Ascending aorta (tissue), 2 donors: ENCODE data around the gene KCNJ5. TPM values are rescaled to one million over a fixed set of nuclear protein-coding genes. Genes with fewer than 3 reads are reported as not detected.

ENCODE experiments used
- DNase-seq, 2 donors: peaks; one replicate each; pipeline ENCODE4 v3.0.0-alpha.2; 2019; ENCODE audit warnings: low spot score in 2 of 2
- H3K27ac ChIP-seq, 2 donors: fragments of 200-600 bp; sonication (generic); one replicate each; pipeline ENCODE4 v1.5.1; 2016 to 2017; ENCODE audit warnings: mild to moderate bottlenecking in 1 of 2
- H3K27me3 ChIP-seq: fragments of 200-600 bp; sonication (generic); one replicate; pipeline ENCODE4 v1.5.1; 2017
- H3K36me3 ChIP-seq, 2 donors: fragments of 200-600 bp; sonication (generic); one replicate each; pipeline ENCODE4 v1.5.1; 2016
- H3K4me1 ChIP-seq, 2 donors: fragments of 200-600 bp; sonication (generic); one replicate each; pipeline ENCODE4 v1.5.1; 2016 to 2017; ENCODE audit warnings: mild to moderate bottlenecking in 1 of 2
- H3K4me3 ChIP-seq, 2 donors: fragments of 200-600 bp; sonication (generic); one replicate each; pipeline ENCODE4 v1.5.1; 2016 to 2017; ENCODE audit warnings: mild to moderate bottlenecking in 1 of 2
- H3K9me3 ChIP-seq, 2 donors: fragments of 200-600 bp; sonication (generic); one replicate each; pipeline ENCODE4 v1.5.1; 2016
- intact Hi-C: fragments of 100-400 bp; cut with DNase I; formaldehyde crosslinking; loops from one replicate; pipeline ENCODE4 v1.15.1; 2023
- total RNA-seq: library from RNA; depleted of rRNA; stranded (reverse); fragments of >200 nt; gene quantifications from one replicate; pipeline ENCODE4 v1.1.0, GENCODE V29; 2016
- TF ChIP-seq, protein P1 (sequence below), 3 experiments: fragments of 200-600 bp in 2 of 3; fragments of 450-650 bp in 1 of 3; sonication (generic) in 2 of 3; IDR thresholded peaks; one replicate each; pipeline ENCODE4 v1.5.1; 2016 to 2019; ENCODE audit warnings: antibody characterized with exemption in 3 of 3, mild to moderate bottlenecking in 1 of 3, moderate library complexity in 1 of 3

Gene KCNJ5
- total RNA-seq, 1 donor from 2014 or later: 0.53 TPM

DNA sequence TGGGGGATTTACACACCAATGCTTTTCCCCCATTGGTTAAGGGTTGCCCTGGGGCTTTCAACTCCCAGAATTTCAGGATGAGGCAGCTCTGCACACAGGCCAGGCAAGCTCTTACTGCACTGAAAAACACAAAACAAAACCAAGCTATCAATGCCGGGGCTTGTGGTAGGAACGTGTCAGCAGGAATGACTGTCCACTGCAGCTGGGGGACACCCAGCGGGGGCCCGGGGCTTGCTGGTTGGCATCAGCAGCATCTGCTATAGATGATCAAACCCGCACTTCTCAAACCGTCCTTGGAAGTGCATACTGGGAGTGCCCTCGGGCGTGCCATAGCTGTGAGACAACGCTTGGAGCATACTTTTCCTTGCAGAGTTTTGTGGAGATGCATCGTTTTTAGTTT is 43.8 kb downstream of the KCNJ5 start:
- TF ChIP-seq, protein P1, sequence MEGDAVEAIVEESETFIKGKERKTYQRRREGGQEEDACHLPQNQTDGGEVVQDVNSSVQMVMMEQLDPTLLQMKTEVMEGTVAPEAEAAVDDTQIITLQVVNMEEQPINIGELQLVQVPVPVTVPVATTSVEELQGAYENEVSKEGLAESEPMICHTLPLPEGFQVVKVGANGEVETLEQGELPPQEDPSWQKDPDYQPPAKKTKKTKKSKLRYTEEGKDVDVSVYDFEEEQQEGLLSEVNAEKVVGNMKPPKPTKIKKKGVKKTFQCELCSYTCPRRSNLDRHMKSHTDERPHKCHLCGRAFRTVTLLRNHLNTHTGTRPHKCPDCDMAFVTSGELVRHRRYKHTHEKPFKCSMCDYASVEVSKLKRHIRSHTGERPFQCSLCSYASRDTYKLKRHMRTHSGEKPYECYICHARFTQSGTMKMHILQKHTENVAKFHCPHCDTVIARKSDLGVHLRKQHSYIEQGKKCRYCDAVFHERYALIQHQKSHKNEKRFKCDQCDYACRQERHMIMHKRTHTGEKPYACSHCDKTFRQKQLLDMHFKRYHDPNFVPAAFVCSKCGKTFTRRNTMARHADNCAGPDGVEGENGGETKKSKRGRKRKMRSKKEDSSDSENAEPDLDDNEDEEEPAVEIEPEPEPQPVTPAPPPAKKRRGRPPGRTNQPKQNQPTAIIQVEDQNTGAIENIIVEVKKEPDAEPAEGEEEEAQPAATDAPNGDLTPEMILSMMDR (IDR thresholded peaks at IDR 0.05): no peak
- no peak for DNase-seq
- Histone ChIP-seq H3K9me3 (no peaks in the 10 kb centered on the region), H3K27me3 (no peaks in the 10 kb centered on the region), H3K36me3 (no peaks in the 10 kb centered on the region), H3K4me3 (no peak overlapping the region), H3K4me1 (no peaks in the 10 kb centered on the region), H3K27ac (no peak overlapping the region)
- intact Hi-C loops: no loop called here

DNA sequence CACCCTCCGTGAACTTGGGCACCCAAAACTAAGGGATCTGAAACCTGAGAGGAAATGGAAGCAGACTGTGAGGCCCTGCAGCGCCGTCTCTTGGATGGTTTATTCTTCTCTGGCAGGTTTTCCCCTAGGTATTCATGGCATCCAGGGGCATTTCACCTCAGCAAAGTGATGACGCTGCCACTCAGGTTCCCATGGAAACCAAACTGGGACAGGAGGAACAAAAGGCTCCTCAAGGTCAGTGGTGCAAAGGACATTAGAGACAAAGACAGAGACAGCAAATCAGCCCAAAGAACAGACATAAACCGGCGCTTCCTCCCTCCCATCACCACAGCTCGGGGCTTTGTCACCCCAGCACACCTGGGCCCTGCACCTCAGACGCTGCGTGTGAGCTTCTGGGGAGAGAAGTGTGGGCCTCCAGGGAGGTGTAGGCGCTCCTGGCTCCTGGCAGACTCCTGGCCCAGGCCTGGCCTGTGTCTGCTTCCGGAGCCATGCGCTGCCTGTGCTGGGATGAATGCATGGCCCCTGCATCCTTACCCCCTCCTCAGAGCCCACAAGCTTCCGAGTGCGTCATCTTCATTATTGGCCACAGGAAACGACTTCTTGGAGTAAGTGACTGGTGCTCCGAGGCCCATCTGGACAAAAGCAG is 45.6 kb downstream of the KCNJ5 start:
- DNase-seq: no peak

DNA sequence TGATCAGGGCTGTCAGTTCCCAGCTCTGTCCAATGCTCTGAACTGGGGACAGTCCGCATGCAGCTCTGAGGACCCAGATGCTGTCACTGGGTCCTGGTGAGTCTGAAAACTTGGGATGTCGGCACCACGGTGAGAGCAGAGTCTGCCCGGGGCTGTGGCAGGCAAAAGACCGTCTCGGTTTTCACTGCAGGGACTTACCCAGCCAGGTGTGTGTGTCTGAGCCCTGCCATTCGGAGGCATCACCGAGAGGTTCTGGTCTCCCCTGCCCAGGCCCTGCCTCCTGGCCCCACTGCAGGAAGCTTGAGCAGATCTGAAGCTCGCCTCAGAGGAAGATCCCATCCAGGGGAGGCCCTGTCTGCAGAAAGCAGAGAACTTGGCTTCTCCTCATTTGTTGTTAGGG is 46.3 kb downstream of the KCNJ5 start:
- DNase-seq: no peak

More for the DNA sequence above, 45.6 kb downstream of the KCNJ5 start:
- H3K4me1 ChIP-seq: no peaks in the 10 kb centered on the region
- no peaks in the 10 kb centered on the region for H3K27me3 ChIP-seq
- no peaks in the 10 kb centered on the region for H3K36me3 ChIP-seq
- TF ChIP-seq, protein P1 (IDR thresholded peaks at IDR 0.05): no peak
- H3K4me3 ChIP-seq: no peak overlapping the region
- intact Hi-C loops: no loop called here
- H3K27ac ChIP-seq: no peak overlapping the region
- H3K9me3 ChIP-seq: no peaks in the 10 kb centered on the region

DNA sequence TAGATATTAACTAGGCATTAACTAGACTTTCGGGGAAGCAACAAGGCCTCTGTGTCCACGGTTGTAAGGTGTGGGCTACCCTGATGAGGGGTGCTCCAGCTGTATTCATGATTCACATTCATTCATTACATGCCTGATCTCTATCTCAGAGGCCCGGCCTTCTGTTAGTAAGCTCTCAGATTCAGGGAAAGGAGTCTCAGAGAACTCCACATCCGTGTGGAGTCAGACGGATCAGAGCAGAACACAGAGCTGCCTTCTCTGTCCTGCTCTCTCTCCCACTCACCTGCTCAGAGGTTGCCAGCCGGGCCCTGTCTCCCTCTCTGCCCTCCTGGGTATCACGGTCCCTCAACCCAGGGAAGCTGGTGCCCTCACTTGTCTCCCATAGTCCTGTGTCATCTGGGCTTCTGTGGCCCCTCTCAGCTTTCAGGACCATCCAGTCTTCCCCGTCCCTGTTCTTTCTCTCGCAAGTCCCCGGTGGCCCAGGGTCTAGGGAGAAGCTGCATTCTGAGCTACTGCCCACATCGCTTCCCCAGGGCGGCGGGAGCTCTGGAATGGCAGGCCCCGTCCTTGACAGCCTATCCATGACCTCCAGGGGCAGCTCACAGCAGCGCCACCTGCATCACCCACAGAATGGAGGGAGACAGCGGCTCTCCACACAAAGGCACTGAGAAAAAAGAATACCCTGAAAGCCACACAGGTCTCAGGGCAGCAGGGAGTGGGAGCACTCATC is 47.2 kb downstream of the KCNJ5 start:
- Histone ChIP-seq H3K9me3 (no peaks in the 10 kb centered on the region), H3K27ac (no peak overlapping the region), H3K27me3 (no peaks in the 10 kb centered on the region), H3K4me3 (no peak overlapping the region), H3K36me3 (no peaks in the 10 kb centered on the region), H3K4me1 (no peaks in the 10 kb centered on the region)
- DNase-seq: no peak
- TF ChIP-seq, protein P1 (IDR thresholded peaks at IDR 0.05): no peak
- intact Hi-C loops: no loop called here

More for the DNA sequence above, 46.3 kb downstream of the KCNJ5 start:
- no peaks in the 10 kb centered on the region for H3K9me3 ChIP-seq
- intact Hi-C loops: no loop called here
- no peak overlapping the region for H3K27ac ChIP-seq
- no peaks in the 10 kb centered on the region for H3K4me1 ChIP-seq
- H3K4me3 ChIP-seq: no peak overlapping the region
- H3K36me3 ChIP-seq: no peaks in the 10 kb centered on the region
- no peaks in the 10 kb centered on the region for H3K27me3 ChIP-seq
- TF ChIP-seq, protein P1 (IDR thresholded peaks at IDR 0.05): no peak

DNA sequence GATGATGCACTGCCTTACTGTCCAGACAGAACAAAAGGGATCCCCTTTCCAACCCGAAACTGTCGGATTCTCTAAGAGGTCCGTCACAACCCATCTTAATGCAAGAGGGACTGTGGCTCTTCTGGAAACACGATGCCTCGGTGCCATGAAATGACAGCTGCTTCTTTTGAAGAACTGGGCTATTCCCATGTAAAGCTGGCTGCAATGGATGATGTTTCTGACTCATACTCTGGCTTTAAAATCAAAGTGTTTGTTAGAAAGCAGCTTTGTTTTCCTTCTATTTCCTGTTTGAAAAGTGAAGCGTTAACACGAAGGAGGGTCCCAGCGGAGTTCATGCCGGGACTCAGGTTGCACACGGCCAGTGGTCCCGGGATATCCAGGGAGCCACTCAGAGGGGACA is 48.4 kb downstream of the KCNJ5 start:
- no peak overlapping the region for H3K4me3 ChIP-seq
- TF ChIP-seq, protein P1 (IDR thresholded peaks at IDR 0.05): no peak
- no peaks in the 10 kb centered on the region for H3K9me3 ChIP-seq
- H3K27me3 ChIP-seq: no peaks in the 10 kb centered on the region
- H3K4me1 ChIP-seq: no peaks in the 10 kb centered on the region
- no peaks in the 10 kb centered on the region for H3K36me3 ChIP-seq
- intact Hi-C loops: no loop called here
- H3K27ac ChIP-seq: no peak overlapping the region
- DNase-seq: no peak
